ENCODE results near the gene ATP8A2. TPM values are rescaled to one million over a fixed set of nuclear protein-coding genes. Genes with fewer than 3 reads are reported as not detected.

Gene ATP8A2
- total RNA-seq, 1 experiment from 2014 or later = 5.2 TPM

GRCh38 chr13:25766576-25766975 is 394.8 kb downstream of the ATP8A2 start (continued):
- TF ChIP-seq OVOL2 (CRISPR knock-in tag; IDR thresholded peaks at IDR 0.05; ENCODE audit: borderline replicate concordance) = no peak
- no peak for TF ChIP-seq RORB (CRISPR knock-in tag; IDR thresholded peaks at IDR 0.05)
- TF ChIP-seq GRHL2 (CRISPR knock-in tag; IDR thresholded peaks at IDR 0.05; ENCODE audit: insufficient replicate concordance, severe bottlenecking) = no peak
- no peak for TF ChIP-seq ATF3 (CRISPR knock-in tag; conservative IDR thresholded peaks at IDR 0.05)
- TF ChIP-seq SMAD4 (CRISPR knock-in tag; IDR thresholded peaks at IDR 0.05) = no peak
- TF ChIP-seq JUN (CRISPR knock-in tag; IDR thresholded peaks at IDR 0.05) = no peak
- no peak for TF ChIP-seq ZNF263 (CRISPR knock-in tag; IDR thresholded peaks at IDR 0.05; ENCODE audit: low read depth)

- Mint-ChIP-seq H3K36me3 (0 out of 2 replicates have a peak, but pooled peaks cover 3% of the 10 kb centered on the region), H3K9me3 (peaks cover 18% of the 10 kb centered on the region), H3K4me1 (peaks cover 46% of the 10 kb centered on the region), H3K4me3 (no peak overlapping the region), H3K27ac (no peak overlapping the region), H3K27me3 (ENCODE audit: low read depth) (no peaks in the 10 kb centered on the region)
- CTCF ChIA-PET = no interaction called here
- DNase-seq (ENCODE audit: low spot score) (no peak), ATAC-seq (no peak)
- POLR2A ChIA-PET = no interaction called here
- TF ChIP-seq CBFB (CRISPR knock-in tag; IDR thresholded peaks at IDR 0.05; ENCODE audit: low read depth) (no peak), ZNF263 (CRISPR knock-in tag; IDR thresholded peaks at IDR 0.05; ENCODE audit: low read depth) (no peak), PRDM15 (CRISPR knock-in tag; IDR thresholded peaks at IDR 0.05) (no peak), NR1H2 (CRISPR knock-in tag; IDR thresholded peaks at IDR 0.05) (no peak), ZNF396 (CRISPR knock-in tag; IDR thresholded peaks at IDR 0.05; ENCODE audit: borderline replicate concordance) (no peak), FOXJ3 (CRISPR knock-in tag; IDR thresholded peaks at IDR 0.05; ENCODE audit: borderline replicate concordance) (no peak), ETV6 (CRISPR knock-in tag; IDR thresholded peaks at IDR 0.05) (no peak), ATF2 (CRISPR knock-in tag; IDR thresholded peaks at IDR 0.05; ENCODE audit: borderline replicate concordance, low read depth) (no peak), SMAD3 (CRISPR knock-in tag; IDR thresholded peaks at IDR 0.05; ENCODE audit: borderline replicate concordance) (no peak), ZNF121 (CRISPR knock-in tag; IDR thresholded peaks at IDR 0.05) (no peak)
- TF ChIP-seq, protein P1, sequence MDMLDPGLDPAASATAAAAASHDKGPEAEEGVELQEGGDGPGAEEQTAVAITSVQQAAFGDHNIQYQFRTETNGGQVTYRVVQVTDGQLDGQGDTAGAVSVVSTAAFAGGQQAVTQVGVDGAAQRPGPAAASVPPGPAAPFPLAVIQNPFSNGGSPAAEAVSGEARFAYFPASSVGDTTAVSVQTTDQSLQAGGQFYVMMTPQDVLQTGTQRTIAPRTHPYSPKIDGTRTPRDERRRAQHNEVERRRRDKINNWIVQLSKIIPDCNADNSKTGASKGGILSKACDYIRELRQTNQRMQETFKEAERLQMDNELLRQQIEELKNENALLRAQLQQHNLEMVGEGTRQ (CRISPR knock-in tag; IDR thresholded peaks at IDR 0.05) = no peak
- TF ChIP-seq, protein P2, sequence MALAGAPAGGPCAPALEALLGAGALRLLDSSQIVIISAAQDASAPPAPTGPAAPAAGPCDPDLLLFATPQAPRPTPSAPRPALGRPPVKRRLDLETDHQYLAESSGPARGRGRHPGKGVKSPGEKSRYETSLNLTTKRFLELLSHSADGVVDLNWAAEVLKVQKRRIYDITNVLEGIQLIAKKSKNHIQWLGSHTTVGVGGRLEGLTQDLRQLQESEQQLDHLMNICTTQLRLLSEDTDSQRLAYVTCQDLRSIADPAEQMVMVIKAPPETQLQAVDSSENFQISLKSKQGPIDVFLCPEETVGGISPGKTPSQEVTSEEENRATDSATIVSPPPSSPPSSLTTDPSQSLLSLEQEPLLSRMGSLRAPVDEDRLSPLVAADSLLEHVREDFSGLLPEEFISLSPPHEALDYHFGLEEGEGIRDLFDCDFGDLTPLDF (CRISPR knock-in tag; IDR thresholded peaks at IDR 0.05) = no peak
- TF ChIP-seq, protein P3, sequence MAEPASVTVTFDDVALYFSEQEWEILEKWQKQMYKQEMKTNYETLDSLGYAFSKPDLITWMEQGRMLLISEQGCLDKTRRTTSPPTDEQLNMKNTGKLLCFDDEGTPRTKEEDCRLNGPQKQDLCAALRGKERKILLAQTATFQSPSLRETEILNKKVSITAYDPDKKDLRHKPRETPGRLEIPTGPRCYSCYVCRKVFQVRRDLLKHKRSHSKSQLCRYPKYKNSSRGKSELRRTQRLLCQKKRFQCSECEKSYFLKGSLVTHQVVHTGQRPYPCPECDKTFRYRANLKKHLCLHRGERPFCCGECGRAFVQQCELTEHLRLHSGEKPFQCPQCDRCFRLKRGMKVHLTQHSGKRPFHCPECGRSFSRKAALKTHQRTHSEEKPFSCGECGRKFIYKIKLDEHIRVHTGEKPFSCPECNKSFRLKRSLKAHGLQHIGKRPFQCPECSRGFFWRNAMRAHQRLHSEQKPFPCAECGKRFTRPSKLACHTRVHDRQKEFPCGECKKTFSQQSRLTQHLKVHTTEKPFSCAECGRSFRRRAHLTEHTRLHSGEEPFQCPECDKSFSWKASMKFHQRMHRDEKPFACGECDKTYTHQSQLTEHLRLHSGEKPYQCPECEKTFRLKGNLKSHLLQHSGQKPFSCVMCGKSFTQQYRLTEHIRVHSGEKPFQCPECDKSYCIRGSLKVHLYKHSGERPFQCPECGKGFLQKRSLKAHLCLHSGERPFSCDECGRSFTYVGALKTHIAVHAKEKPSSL (CRISPR knock-in tag; conservative IDR thresholded peaks at IDR 0.05) = no peak
Measured at GRCh38 chr13:25766991-25767390, 395.2 kb downstream of the ATP8A2 start.

All from WTC11 (cell line).